Dendritic cell treated with granulocyte-macrophage colony-stimulating factor and Interleukin-4, amounts not matched to agents 40 ng/mL and 50 ng/mL, for 4 days (primary cell): ENCODE data around the gene E2F4.

Experiments used
- H3K27ac Mint-ChIP-seq: one replicate; pipeline ENCODE4 v1.8.0; 2022; ENCODE audit warnings: mild to moderate bottlenecking, mixed read lengths
- H3K27me3 Mint-ChIP-seq: one replicate; pipeline ENCODE4 v1.8.0; 2022; ENCODE audit warnings: mild to moderate bottlenecking, mixed read lengths
- H3K36me3 Mint-ChIP-seq: one replicate; pipeline ENCODE4 v1.8.0; 2022; ENCODE audit warnings: low read depth, mixed read lengths
- H3K4me1 Mint-ChIP-seq: one replicate; pipeline ENCODE4 v1.8.0; 2022; ENCODE audit warnings: low read depth, mixed read lengths
- H3K4me3 Mint-ChIP-seq: one replicate; pipeline ENCODE4 v1.8.0; 2022; ENCODE audit warnings: mild to moderate bottlenecking, moderate library complexity, mixed read lengths
- H3K9me3 Mint-ChIP-seq: one replicate; pipeline ENCODE4 v1.8.0; 2022; ENCODE audit warnings: mixed read lengths
- intact Hi-C: fragments of 100-400 bp; cut with micrococcal nuclease; formaldehyde crosslinking; loops from one replicate; pipeline ENCODE4 v1.15.0; 2022

The E2F4 gene

DNA sequence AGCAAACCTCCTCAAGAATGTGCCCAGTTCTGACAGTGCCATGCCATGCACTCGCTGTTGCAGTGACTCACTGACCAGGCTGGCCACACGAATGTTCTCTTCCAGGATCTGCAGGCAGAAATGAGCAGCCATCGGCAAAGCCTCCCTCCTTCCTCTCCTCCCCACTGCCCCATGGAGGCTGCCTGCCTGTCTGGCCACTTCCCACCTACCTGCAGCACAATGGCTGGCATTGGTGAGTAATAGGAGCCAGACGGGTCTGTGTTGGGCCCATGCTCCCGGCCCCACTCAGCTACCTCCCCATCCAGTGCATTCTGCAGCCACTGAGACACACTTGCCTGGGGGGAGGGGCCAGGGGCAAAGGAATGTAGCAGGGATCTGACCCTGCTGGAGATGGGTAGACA is 5.4 kb upstream of the E2F4 start:
- H3K27ac Mint-ChIP-seq, result no peak overlapping the region
- peaks cover 17% of the 10 kb centered on the region for H3K4me1 Mint-ChIP-seq
- peaks cover 24% of the 10 kb centered on the region for H3K27me3 Mint-ChIP-seq
- H3K36me3 Mint-ChIP-seq, result no peaks in the 10 kb centered on the region
- no peaks in the 10 kb centered on the region for H3K9me3 Mint-ChIP-seq
- intact Hi-C loops, result loop anchor here (5.0 kb wide), 1 partner anchor 239 kb away; no protein-coding TSS in a partner anchor
- no peak overlapping the region for H3K4me3 Mint-ChIP-seq

DNA sequence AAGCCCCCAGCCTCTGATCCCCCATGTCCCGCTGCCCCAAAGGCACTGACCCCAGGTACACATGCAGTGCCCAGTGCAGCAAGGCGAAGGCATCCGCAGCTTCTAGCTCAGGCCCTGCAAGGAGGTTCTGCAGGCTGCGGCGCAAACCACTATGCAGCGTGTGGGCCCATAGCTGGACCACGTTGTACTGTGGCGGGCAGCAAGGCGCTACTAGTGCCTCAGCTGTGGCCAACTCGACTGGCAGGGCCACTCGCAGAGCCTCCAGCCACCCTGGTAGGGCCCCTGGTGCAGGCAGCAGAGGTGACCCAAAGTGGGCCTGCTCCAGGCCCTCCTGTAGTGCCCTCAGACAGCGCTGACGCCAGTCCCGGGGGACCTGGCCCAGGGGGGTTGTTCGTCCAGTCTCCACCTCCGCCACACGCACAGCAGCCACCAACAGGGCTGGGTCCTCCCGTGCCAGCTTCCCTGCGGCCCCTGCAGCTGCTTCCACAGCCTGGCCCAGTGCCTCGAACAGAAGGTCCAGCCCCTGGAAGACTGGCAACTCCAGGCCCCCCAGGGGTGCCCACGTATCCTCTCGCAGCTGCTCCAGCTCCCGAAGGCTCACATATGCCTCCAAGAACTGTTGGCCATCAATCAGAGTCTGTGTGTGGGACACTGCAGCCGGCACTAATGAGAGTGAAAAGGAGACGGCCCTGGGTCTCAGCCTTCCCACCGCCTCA is 4.6 kb upstream of the E2F4 start:
- no peak overlapping the region for H3K4me3 Mint-ChIP-seq
- peaks cover 3% of the 10 kb centered on the region for H3K36me3 Mint-ChIP-seq
- H3K27ac Mint-ChIP-seq, result no peak overlapping the region
- intact Hi-C loops, result loop anchor here (5.0 kb wide), 1 partner anchor 240 kb away; no protein-coding TSS in a partner anchor
- peaks cover 24% of the 10 kb centered on the region for H3K27me3 Mint-ChIP-seq
- peaks cover 21% of the 10 kb centered on the region for H3K4me1 Mint-ChIP-seq
- no peaks in the 10 kb centered on the region for H3K9me3 Mint-ChIP-seq

GRCh38 chr16:67188323-67188722 is 3.6 kb upstream of the E2F4 start:
- intact Hi-C loops, result loop anchor here (5.0 kb wide), 1 partner anchor 241 kb away; no protein-coding TSS in a partner anchor
- Mint-ChIP-seq H3K36me3 (peaks cover 10% of the 10 kb centered on the region), H3K4me3 (no peak overlapping the region), H3K27me3 (peaks cover 24% of the 10 kb centered on the region), H3K27ac (no peak overlapping the region), H3K4me1 (peaks cover 30% of the 10 kb centered on the region), H3K9me3 (no peaks in the 10 kb centered on the region)

DNA sequence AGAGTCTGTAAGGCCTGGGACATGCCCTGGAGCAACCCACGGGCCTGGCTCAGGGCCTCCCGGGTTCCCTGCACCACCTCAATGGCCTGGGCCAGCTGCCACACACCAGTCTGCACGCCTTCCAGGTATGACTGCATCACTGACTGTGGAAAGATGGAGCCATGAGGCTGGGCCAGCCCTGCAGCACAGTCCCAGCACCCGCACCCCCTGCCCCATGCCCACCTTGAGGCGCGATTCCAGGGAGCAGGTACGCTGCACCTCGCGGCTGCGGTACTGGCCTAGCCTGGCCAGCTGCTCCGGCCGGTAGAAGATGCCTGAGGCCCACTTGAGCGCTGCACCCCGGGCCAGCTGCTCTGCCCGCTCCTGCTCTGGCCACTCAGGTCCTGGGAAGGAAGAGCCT is 3.2 kb upstream of the E2F4 start:
- peaks cover 35% of the 10 kb centered on the region for H3K4me1 Mint-ChIP-seq

GRCh38 chr16:67190041-67190440 is 1.9 kb upstream of the E2F4 start, which contains the start of gene EXOC3L1:
Gene EXOC3L1 (minus strand): TSS chr16:67190136. CDS start chr16:67189676, 460 bp downstream.
- Mint-ChIP-seq H3K27me3 (peaks cover 17% of the 10 kb centered on the region), H3K4me1 (peaks cover 41% of the 10 kb centered on the region), H3K27ac (no peak within 1 kb of the TSS), H3K36me3 (peaks cover 27% of the 10 kb centered on the region), H3K4me3 (no peak within 1 kb of the TSS), H3K9me3 (no peaks in the 10 kb centered on the region)
- intact Hi-C loops, result no loop called here

More for the DNA sequence above, 3.2 kb upstream of the E2F4 start:
- Mint-ChIP-seq H3K4me3 (no peak overlapping the region), H3K36me3 (peaks cover 15% of the 10 kb centered on the region), H3K9me3 (no peaks in the 10 kb centered on the region), H3K27me3 (peaks cover 24% of the 10 kb centered on the region), H3K27ac (no peak overlapping the region)
- intact Hi-C loops, result loop anchor here (5.0 kb wide), 1 partner anchor 241 kb away; no protein-coding TSS in a partner anchor

DNA sequence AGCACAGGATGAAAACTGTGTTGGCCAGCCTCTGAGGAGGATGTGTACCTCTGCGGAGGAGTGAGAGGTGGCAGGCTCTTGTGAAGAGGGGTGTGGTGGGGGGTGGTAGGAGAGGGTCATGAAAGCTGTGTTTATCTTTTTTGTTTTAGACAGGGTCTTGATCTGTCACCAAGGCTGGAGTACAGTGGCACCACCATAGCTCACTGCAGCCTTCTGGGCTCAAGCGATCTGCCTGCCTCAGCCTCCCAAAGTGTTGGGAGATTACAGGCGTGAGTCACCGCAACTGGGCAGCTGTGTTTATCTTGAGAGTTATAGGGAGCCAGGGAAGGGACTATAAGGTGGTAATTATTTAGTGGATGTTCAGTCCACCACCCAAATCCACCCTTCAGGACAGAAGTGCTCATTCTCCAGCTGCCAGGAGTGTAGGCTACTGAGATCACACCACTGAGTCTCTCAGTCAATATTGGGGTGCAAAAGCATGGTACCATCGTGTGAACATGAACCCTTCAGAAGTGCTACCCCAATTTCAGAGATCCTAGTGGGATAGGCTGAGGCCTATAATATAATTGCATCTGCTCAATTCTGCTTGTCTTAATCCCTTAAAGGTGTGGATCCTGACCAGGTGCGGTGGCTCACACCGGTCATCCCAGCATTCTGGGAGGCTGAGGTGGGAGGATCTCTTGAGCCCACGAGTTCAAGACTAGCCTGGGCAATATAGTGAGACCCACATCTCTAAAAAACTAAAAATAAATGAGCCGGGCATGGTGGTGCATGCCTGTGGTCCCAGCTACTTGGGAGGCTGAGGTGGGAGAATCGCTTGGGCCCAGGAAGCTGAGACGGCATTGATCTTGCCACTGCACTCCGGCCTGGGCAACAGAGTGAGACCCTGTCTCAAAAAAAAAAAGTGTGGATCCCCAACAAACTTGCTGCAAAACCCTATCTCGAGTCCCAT is 1.2 kb upstream of the E2F4 start:
- Mint-ChIP-seq H3K27me3 (peaks cover 11% of the 10 kb centered on the region), H3K9me3 (no peaks in the 10 kb centered on the region), H3K4me1 (peaks cover 37% of the 10 kb centered on the region), H3K27ac (no peak overlapping the region), H3K36me3 (peaks cover 34% of the 10 kb centered on the region), H3K4me3 (no peak overlapping the region)
- intact Hi-C loops, result no loop called here

DNA sequence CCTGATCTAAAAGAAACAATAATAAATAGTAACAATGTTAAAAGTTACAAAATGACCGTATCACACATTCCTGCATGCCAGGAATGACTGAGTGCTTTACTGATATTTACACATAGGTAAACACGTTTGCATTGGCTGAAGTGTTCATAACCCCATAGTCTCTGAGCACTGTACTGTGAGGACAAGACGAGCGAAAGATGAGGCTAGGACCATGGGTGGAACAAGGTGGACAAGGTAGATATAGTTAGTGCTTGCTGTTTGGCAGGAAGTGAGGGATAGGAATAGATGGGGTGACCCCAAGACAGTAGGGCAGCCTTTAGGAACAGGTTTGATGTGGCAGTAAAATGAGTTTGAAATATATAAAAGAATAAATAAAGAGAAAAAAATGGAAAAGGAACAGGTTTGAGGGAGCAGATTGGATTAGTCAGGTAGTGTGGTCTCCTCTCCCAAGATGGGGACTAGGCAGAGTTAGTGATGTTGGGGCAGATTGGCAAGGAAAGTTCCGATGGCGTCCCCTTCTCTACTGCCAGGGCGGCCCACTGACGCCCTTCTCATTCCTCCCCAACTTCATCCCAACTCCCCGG is 452 bp upstream of the E2F4 start:
- Mint-ChIP-seq H3K4me1 (peaks cover 44% of the 10 kb centered on the region), H3K36me3 (peaks cover 42% of the 10 kb centered on the region), H3K4me3 (peak overlapping the region; percentile 83), H3K9me3 (no peaks in the 10 kb centered on the region), H3K27me3 (peaks cover 6% of the 10 kb centered on the region), H3K27ac (no peak overlapping the region)
- intact Hi-C loops, result no loop called here

GRCh38 chr16:67192781-67193361 is 916 bp downstream of the E2F4 start:
- peaks cover 58% of the 10 kb centered on the region for H3K4me1 Mint-ChIP-seq
- intact Hi-C loops, result loop anchor here (2.0 kb wide), 1 partner anchor 34 kb away; the partner anchor contains the start of gene TMEM208
- H3K9me3 Mint-ChIP-seq, result no peaks in the 10 kb centered on the region
- no peaks in the 10 kb centered on the region for H3K27me3 Mint-ChIP-seq
- H3K27ac Mint-ChIP-seq, result peak overlapping the region; percentile 79
- H3K36me3 Mint-ChIP-seq, result peaks cover 56% of the 10 kb centered on the region
- H3K4me3 Mint-ChIP-seq, result peak overlapping the region; percentile 83

DNA sequence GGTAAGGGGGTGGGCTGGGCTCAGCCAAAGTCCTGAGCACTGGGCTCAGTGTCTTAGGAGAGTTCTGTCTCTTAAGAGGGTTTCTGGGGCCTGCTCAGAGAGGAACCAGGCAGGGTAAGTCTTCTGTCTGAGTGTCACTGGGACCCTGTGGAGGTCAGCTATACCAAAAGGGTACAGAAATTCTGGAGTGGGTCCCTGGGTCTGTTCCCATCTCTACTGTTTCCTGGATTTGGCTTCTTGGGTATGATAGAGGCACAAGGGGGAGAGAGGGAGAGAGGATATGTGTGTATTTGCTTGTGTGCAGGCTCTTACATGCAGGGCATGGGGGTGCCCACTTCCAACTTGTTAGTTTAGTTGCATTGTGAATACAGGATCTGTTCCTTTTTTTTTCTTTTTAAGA is 1.6 kb downstream of the E2F4 start:
- intact Hi-C loops, result loop anchor here (2.0 kb wide), 1 partner anchor 33 kb away; the partner anchor contains the start of gene TMEM208
- Mint-ChIP-seq H3K4me3 (peak overlapping the region; percentile 83), H3K4me1 (peaks cover 64% of the 10 kb centered on the region), H3K9me3 (no peaks in the 10 kb centered on the region), H3K27ac (peak overlapping the region; percentile 79), H3K36me3 (peaks cover 62% of the 10 kb centered on the region), H3K27me3 (no peaks in the 10 kb centered on the region)

- no peaks in the 10 kb centered on the region for H3K9me3 Mint-ChIP-seq
- H3K36me3 Mint-ChIP-seq, result peaks cover 65% of the 10 kb centered on the region
- intact Hi-C loops, result no loop called here
- peaks cover 66% of the 10 kb centered on the region for H3K4me1 Mint-ChIP-seq
- H3K27me3 Mint-ChIP-seq, result no peaks in the 10 kb centered on the region
- peak overlapping the region; percentile 79 for H3K27ac Mint-ChIP-seq
- H3K4me3 Mint-ChIP-seq, result no peak overlapping the region
Observed at GRCh38 chr16:67194260-67194659, 2.3 kb downstream of the E2F4 start.

- no peaks in the 10 kb centered on the region for H3K27me3 Mint-ChIP-seq
- H3K36me3 Mint-ChIP-seq, result peaks cover 79% of the 10 kb centered on the region
- H3K27ac Mint-ChIP-seq, result no peak overlapping the region
- intact Hi-C loops, result loop anchor here (5.0 kb wide), 1 partner anchor 47 kb away; no protein-coding TSS in a partner anchor
- no peaks in the 10 kb centered on the region for H3K9me3 Mint-ChIP-seq
- no peak overlapping the region for H3K4me3 Mint-ChIP-seq
- H3K4me1 Mint-ChIP-seq, result peaks cover 74% of the 10 kb centered on the region
Observed at GRCh38 chr16:67195676-67196075, 3.7 kb downstream of the E2F4 start.

- peaks cover 91% of the 10 kb centered on the region for H3K36me3 Mint-ChIP-seq
- no peaks in the 10 kb centered on the region for H3K27me3 Mint-ChIP-seq
- intact Hi-C loops, result loop anchor here (5.0 kb wide), 1 partner anchor 45 kb away; no protein-coding TSS in a partner anchor
- H3K27ac Mint-ChIP-seq, result no peak overlapping the region
- H3K4me1 Mint-ChIP-seq, result peaks cover 67% of the 10 kb centered on the region
- no peaks in the 10 kb centered on the region for H3K9me3 Mint-ChIP-seq
- no peak overlapping the region for H3K4me3 Mint-ChIP-seq
Observed at GRCh38 chr16:67196881-67197280, 4.9 kb downstream of the E2F4 start.

- intact Hi-C loops, result loop anchor here (5.0 kb wide), 1 partner anchor 45 kb away; no protein-coding TSS in a partner anchor
- Mint-ChIP-seq H3K9me3 (no peaks in the 10 kb centered on the region), H3K4me3 (no peak overlapping the region), H3K36me3 (peaks cover 93% of the 10 kb centered on the region), H3K27me3 (no peaks in the 10 kb centered on the region), H3K4me1 (peaks cover 63% of the 10 kb centered on the region), H3K27ac (peak overlapping the region; percentile 70)
Observed at GRCh38 chr16:67197704-67198103, 5.7 kb downstream of the E2F4 start.
